Measurements from ENCODE around the gene ATP6V1A.

- TF ChIP-seq CTCF (conservative IDR thresholded peaks at IDR 0.05; ENCODE audit: low read length) (no peak), EZH2phosphoT487 (IDR thresholded peaks at IDR 0.05; ENCODE audit: borderline replicate concordance) (no peak)
Observed at GRCh38 chr3:113829576-113830354, 82.9 kb downstream of the ATP6V1A start.
